Subcutaneous adipose tissue (tissue), 4 donors: ENCODE data around the gene ADORA2B. TPM values are rescaled to one million over a fixed set of nuclear protein-coding genes. Genes with fewer than 3 reads are reported as not detected.

Source experiments
- total RNA-seq, 4 donors: library from RNA; depleted of rRNA; stranded (reverse); fragments of >200 nt; gene quantifications; one replicate each; pipeline ENCODE4 v1.1.0, GENCODE V29; 2016
- TF ChIP-seq, protein P1 (sequence below): fragments of 450-650 bp; IDR thresholded peaks from one replicate; pipeline ENCODE4 v1.5.1; 2016; ENCODE audit warnings: low read depth, mild to moderate bottlenecking, control low read depth, antibody characterized with exemption, moderate library complexity

The ADORA2B gene
- total RNA-seq, 4 donors from 2014 or later = 1.1 to 11.4 (median 1.3) TPM; not detected in 1

DNA sequence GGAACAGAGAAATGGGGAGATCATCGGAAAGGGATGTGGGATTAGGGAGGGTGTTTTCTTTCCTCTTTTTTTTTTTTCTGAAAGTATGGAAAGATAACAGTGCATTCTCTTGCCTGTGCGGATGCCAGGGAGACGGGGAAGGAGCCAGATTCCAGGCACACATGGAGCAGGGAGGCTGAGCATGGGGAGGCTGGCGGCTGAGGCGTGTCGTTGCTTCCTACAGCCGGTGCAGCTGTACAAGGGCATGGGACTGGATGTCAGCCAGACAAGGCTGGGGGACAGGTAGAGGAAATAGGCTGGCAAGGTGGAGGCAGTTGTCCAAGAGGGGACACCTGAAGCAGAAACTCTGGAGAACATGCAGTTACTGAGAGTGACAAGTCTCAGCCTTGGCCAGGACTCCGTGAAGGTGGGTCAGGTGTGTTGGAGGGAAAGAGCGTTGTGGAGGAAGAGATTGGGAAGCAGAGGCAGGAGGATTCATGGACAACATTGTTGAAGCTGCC, 16.6 kb upstream of the ADORA2B start:
- TF ChIP-seq, protein P1, sequence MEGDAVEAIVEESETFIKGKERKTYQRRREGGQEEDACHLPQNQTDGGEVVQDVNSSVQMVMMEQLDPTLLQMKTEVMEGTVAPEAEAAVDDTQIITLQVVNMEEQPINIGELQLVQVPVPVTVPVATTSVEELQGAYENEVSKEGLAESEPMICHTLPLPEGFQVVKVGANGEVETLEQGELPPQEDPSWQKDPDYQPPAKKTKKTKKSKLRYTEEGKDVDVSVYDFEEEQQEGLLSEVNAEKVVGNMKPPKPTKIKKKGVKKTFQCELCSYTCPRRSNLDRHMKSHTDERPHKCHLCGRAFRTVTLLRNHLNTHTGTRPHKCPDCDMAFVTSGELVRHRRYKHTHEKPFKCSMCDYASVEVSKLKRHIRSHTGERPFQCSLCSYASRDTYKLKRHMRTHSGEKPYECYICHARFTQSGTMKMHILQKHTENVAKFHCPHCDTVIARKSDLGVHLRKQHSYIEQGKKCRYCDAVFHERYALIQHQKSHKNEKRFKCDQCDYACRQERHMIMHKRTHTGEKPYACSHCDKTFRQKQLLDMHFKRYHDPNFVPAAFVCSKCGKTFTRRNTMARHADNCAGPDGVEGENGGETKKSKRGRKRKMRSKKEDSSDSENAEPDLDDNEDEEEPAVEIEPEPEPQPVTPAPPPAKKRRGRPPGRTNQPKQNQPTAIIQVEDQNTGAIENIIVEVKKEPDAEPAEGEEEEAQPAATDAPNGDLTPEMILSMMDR = no peak

DNA sequence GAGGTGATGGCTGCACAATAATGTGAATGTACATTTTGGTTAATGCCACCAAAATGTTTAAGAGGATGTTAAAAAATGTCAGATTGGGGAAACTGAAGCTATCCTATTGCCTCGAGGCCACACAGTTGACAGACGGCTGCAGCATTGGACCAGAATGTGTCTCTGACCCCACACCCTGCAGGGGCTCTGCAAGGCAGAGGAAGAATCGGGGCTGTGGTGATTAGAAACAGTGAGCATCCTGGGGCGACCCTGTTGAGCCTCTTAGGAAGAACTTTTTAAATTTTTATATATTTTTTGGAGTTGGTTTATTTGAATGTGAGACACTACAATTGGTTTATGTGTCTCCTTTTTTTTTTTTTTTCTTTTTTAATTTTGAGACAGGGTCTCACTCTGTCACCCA, 15.0 kb upstream of the ADORA2B start:
- TF ChIP-seq, protein P1 = no peak

DNA sequence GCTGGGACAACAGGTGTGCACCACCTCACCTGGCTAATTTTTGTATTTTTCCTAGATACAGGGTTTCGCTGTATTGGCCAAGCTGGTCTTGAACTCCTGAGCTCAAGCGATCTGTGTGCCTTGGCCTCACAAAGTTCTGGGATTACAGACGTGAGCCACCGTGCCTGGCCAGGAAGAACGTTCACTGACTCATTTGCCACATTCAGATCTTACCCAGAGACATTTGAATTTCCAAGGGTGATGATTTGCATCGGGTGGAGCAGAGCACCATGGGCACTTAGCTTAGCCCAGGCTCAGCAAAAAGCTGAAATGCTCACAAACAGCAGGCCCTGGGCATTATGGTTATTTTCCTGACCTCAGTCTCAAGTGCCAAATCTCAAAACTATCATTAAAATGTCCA, 14.5 kb upstream of the ADORA2B start:
- TF ChIP-seq, protein P1 = no peak

DNA sequence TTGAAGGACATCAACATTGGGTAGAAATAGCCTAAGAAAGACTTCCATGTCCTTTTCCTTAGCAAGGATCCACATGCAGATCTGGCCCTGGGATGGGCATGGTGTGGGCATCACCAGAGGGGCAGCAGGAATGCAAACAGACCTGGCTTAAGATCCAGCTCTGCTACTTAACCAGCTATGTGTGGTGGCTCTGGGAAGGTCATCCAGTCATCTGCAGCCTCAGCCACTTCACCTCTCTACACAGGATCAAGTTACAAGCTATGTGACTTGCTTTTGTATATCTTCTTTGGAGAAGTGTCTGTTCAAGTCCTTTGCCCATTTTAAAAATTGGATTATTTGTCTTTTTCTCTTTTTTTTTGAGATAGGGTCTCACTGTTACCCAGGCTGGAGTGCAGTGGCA, 13.5 kb upstream of the ADORA2B start:
- TF ChIP-seq, protein P1 = no peak

DNA sequence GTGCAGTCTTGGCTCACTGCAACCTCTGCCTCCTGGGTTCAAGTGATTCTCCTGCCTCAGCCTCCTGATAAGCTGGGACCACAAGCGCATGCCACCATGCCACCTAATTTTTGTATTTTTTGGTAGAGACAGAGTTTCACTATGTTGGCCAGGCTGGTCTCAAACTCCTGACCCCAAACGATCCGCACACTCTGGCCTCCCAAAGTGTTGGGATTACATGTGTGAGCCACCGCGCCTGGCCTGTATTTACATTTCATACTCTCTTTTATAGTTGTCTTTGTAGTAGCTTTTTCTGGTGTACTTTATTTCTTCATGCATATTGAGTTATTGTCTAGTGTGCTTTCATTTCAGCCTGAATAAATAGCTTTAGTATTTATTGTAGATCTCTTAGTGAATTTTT, 10.1 kb upstream of the ADORA2B start:
- TF ChIP-seq, protein P1 = no peak

DNA sequence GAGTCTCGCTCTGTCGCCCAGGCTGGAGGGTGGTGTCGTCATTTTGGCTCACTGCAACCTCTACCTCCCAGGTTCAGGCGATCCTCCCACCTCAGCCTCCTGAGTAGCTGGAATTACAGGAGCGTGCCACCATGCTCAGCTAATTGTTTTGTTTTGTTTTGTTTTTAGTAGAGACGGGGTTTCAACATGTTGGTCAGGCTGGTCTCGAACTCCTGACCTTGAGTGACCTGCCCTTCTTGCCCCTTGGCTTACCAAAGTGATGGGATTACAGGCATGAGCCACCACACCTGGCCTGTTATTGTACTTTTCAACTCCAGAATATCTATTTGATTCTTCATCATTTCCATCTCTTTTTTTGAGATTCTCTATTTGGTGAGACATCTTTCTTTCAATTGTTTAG, 9.0 kb upstream of the ADORA2B start:
- TF ChIP-seq, protein P1 = no peak

DNA sequence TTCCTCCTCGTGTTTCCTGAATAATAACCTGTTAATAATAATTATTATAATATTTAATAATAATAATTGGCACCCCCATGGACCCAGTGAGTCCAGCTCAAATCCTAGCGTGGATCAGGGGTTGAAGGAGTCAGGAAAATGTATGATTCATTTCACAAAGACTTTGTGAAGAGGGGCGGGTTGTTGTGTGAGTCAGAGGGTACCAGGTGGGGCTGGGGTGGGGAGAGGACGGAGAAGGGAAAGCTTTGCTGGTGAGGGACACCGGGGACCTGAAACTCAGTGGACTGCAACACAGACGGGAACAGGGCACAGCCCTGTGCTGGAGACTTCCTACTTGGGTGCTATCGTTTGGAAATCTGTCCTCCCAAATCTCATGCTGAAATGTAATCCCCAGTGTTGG, 3.1 kb upstream of the ADORA2B start:
- TF ChIP-seq, protein P1 = no peak
